GM19099 (cell line): ENCODE measurements around the gene RFPL3.

Experiments used
- POLR2A ChIP-seq: IDR thresholded peaks from 3 replicates; pipeline ENCODE4 v1.6.1; 2011; ENCODE audit warnings: low read depth; ENCODE audit not compliant: insufficient read length; ENCODE audit errors: extremely low read depth

RFPL3 gene

DNA sequence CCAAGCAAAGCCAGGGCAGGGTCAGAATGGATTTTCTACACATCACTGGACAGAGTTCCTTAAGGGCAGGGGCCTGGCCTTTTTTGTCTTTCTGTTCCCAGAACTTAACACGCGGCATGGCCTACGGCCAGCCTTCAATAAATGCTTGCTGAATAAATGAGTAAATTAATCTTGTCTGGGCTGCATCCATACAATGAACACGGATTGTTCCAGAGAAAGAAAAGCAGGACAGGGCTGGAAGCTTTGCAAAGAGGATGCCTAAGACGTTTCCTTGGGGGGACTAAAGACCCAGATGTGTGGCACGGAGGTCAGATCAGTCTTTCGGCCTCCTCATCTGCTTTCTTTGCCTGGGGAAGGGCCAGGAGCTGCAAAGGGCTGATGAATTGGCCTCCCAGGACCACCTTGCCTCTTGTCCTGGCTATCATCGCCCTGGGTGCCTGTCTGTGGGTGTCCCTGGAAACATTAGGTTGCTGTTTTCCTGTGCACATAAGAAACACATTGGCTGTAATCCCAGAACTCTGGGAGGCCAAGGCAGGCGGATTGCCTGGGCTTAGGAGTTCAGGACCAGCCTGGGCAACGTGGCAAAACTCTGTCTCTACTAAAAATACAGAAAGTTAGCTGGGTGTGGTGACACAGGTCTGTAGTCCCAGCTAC lies 20.8 kb upstream of the RFPL3 start:
- no peak for TF ChIP-seq POLR2A

DNA sequence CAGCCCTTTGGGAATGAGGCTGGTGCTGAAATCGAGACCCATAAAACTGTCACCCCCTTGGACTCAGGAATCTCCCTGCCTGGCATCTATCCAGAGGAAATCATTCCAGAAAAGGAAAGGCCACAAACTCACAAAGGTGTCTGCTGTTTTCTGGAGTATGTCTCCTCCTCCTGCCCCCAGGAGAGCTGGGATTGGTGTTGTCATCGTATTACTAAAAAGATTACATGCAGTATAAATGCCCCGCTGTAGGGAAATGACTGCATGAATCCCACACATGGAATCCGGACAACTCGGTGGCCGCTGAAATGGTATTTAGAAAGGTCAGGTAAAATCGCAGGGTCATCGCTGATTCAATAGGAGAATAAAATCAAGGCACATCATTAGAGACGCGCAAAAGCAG lies 18.9 kb upstream of the RFPL3 start:
- TF ChIP-seq POLR2A = no peak

DNA sequence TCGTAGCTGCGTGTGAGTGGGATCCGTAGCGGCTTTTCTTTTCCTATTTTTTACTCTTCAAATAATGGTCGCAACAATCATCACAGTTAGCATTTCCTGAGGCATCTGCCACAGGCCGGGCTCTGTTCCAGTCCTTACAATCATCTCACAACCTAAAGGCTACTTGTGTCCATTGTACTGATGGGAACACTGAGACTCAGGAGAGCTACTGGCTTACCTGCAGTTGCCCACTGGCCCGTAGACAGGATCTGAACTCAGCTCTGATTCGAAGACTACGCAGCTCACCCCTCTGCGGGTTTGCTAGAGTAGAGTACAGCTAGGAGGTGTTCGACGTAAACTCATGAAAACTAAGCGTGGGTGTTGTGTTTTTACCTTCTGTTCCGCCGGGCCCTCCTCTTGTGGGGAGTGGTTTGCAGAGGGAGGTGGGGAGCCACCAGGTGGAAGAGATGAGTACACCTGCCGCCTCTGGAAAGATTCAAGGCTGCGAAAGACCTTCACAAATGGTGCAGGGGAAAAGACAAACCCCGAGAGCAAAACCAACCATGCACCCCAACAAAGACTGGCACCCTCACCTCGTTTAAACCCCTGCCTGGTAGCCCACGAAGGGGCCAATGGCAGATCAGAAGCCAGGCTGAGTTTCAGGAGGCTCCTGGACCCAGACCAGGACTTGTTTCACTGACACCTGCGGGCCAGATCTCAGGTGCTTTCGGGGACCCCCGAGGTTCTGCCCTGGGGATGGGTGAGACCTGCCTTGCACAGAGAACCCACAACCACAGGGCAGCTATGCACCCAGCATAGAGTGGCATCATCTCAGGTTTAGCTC lies 18.3 kb upstream of the RFPL3 start:
- TF ChIP-seq POLR2A = no peak

DNA sequence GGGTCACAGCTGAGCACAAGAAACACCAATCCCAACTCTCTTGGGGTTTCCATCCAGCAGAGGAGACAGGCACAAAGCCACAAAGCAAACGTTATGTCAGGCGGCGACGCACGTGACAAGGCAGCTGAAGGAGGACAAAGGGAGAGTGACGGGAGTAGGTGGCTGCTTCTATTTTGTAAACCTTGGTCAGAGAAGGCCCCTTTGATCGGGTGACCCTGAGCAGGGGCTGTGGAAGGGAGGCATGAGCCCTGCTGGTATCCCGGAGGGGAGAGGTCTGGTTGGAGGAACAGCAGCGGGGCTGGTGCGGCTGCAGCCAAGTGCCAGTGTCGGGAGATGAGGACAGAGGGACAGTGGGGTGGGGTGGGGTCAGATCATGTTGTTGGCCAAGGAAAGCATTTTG lies 17.3 kb upstream of the RFPL3 start:
- TF ChIP-seq POLR2A = no peak

DNA sequence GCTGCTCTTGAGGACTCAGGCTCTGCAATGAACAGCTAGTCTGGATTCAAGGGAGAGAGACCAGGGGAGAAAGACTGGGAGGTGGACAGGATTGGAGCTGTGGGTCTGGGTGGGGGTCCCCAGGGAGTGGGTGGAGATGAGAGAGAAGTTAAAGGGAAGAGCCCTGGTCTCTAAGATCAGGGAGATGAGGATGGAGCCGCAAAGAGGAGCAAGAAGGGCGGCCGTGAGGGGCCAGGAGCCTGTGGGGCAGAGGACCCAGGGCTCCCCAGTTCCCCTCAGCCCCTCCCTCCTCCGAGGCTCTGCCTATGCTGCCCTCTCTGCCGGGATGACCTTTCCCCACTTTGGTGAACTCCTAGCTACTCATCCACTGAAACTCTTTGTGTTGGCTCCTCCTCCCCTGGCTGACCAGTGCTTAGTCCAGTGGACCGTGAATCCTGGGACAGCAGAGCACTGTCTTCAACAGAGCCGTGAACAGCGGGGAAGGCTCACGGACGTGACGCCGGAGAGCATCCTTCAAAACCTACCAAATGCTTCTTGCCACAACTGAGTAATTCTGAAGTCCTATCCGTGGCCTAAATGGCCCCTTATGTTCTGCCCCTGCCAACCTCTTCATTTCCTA lies 16.4 kb upstream of the RFPL3 start:
- no peak for TF ChIP-seq POLR2A

DNA sequence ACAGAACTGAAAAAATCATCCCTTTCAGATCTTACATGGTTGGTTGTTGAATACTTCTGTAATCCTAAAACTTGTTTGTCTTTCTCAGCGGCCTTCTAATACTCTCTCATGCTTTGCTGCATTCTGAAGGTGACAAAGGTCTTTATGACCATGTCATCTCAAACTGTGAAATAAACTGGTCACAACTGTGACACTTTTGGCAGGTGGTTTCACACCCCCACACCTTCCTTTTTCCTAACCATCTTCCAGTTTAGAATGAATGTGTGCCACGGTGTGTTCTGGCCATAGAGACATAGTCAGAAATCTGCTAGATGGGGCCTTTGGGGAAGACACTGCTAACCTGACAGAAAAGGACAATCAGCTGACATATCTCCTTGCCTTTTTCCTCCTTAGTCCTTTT lies 14.7 kb upstream of the RFPL3 start:
- no peak for TF ChIP-seq POLR2A

DNA sequence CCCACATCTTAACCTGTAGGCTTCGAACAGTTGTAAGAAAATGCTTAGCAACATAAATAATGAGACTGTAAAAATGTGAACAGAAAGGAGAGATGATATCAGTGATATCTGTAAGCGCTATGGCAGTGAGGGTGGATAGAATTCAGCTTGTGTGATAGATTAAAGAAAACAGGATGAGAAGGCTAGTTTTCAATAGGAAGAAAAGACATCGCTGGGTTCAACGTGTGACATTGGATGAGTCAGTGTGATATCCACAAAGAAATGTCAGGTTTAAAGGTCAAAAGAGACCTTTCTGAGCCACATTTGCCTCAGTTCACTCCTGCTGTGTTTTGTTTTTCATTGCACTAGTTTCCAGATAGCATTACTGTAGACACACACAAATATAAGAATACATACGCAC lies 13.7 kb upstream of the RFPL3 start:
- no peak for TF ChIP-seq POLR2A

DNA sequence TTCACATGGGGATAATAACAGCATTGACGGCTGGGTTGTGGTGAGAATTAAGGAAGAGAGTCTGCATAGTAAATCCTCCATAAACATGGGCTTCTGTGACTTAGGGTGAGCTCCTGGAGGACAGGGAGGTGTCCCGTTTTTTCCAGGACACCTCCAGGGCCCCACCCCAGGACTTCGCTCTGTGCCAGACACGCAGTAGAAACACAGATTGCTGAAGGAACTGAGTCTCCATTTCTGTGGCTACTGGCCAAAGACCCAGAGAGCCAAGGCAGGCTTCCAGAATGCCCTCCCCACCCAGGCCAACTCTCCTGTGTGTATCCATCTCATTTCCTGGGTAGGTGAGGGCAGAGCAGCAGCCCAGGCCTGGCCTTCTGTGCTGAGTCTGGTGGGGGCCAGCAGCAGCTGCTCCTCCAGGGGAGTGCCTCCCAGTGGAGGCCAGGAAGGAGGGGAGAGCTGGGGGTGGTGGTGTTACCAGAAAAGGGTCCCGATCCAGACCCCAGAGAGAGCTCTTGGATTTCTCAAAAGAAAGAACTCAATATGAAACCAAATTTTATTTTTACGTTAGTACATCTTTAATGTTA lies 9.5 kb upstream of the RFPL3 start:
- no peak for TF ChIP-seq POLR2A

DNA sequence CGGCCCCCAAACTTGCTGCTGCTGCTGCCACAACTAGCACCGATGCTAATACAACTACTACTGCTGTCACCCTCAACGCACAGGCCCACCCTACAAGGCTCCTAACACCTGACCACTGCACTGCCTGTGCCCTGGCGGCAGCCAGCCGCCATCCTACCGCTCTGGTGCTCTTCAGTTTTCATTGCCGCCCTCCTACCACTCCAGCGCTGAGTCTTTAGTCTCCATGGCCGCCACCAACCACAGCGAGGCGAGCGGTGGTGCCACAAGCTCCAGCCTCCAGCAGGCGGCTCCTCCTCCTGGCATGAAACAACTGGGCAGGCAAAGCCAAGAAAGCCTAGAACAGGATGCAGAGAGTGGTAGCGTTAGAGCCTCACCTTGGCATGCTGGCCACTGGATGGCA lies 5.0 kb upstream of the RFPL3 start:
- no peak for TF ChIP-seq POLR2A

DNA sequence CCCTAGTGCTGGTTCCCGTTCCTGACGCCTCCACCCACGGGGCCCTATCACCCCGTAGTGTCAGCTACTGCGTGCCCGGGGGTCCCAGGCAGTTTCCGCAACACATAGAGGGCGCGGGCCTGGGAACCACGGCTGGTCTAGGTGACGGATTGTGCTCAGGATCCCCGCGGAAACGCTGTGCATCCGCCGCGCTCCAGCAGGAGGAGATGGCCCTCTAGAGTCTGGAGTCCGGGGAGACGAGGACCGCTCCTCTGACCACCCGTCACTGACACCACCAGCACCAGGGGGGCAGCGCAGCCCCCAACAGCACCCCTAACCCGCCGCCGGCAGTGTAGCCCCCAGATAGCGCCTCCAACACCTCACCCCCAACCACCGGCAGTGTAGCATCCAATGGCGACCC lies 4.4 kb upstream of the RFPL3 start:
- no peak for TF ChIP-seq POLR2A

DNA sequence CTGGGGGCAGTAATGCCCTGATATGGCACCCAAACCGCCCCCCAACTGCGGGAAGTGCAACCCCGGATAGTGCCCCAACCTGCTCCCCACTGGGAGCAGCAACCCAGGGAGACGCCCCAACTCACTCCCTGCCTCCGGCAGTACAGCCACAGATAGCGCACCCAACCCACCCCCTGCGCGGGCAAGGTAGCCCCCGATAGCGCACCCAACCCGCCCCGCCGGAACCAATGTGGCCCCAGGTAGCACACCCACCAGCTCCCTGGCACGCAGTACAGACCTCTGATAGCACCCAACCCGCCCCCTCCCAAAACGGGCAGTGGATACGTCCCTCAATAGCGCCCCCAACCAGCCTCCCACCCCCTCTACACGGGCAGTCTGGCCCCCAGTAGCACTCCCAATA lies 3.8 kb upstream of the RFPL3 start:
- TF ChIP-seq POLR2A = no peak

DNA sequence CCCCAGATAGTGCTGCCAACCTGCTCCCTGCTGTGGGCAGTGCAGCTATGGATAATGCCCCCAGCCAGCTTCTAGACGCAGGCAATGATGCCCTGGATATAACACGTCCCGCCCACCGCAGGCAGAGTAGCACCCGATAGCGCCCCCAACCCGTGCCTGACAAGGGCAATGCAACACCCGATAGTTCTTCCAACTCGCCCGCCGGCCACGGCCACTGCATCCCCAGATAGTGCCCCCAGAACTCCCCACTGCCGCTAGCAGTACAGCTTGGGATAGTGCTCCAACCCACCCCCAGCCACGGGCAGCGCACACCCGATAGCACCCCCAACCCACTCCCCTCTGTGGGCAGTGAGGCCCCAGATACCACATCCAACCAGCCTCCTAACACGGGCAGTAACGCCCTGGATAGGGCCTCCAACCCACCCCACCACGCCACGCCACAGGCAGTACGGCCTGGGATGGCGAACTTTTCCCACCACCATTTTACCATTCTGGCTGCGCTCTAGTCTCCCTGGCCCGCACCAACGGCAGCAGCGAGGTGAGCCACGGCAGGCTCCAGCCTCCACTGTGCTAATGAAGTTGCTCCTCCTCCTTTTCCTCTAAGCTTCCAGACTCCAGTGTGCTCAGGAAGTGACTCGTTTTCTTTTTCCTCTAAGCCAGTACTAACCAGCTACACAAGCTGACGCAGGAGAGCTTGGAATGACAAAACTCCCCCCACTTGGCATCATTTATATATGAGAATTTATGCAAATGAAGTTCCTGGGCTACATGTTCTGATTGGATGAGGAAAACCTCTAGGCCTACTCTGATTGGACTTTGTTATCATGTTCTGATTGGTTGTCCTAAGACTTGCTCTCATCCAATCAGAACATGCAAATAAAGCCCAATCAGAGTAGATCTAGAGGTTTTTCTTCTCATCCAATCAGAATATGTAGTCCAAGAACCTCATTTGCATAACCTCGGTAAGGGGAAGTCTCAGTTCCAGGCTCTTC lies 3.0 kb upstream of the RFPL3 start:
- no peak for TF ChIP-seq POLR2A

DNA sequence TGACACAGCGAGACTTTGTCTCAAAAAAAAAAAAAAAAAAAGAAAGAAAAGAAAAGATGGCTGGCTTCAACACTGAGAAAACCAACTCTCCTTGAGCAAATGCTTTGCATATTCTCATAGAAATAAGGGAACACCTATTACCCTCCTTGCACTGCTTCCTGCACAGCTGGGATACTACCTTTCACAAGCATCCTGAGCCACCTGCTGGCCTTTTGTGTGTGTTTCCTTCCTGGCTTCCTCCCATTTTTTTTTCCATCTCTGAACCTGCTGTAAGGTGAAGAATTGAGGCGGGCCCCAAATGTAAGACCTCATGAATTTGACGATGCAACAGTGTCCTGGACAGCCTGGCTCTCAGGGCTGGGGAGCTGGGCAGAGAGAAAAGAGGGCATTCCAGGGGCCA lies 1.9 kb upstream of the RFPL3 start:
- TF ChIP-seq POLR2A = no peak

DNA sequence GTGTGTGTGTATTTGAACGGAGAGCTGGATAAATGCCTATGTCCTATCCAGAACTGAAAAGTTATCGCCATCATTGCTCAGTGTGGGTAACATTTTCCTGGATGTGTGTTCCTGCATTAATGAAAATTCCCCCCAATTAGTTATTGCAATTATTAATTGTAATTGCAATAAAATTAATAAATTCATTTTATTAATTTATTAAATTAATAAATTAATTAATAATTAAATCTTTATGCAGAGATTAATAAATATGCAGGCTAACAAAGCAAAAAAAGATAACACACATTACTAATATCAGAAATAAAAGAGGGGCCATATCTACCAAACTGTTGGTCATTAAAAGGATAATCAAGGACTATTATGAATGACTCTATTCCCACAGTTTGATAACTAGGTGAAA lies 3.6 kb downstream of the RFPL3 start:
- no peak for TF ChIP-seq POLR2A

DNA sequence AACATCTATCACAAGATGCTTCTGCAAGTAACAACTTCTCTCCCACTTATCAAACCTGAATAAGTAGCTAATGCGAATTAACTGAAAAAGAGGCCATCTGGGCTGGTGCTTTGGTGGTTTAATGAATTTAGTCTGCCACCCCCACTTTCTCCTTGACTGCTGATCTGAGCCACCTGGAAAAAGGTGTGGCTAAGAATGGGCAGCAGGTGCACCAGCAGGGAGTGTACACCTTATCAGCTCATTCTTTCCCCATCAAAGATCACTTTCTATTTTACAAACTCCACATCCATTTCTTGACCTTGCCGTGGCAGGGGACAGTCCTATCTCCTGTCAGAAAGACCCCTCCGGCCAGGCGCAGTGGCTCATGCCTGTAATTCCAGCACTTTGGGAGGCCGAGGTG lies 6.5 kb downstream of the RFPL3 start:
- TF ChIP-seq POLR2A = no peak
